Neuron (in vitro differentiated cells): ENCODE results near the gene PPP1R3D.
"Not testable (repeated sequence)": the region's sequence is repeated elsewhere in the genome, so short reads cannot be mapped to it uniquely, and the experiment has no call there.

Experiments
- H2AFZ ChIP-seq: one replicate; pipeline ENCODE4 v1.6.1; 2013; ENCODE audit warnings: low read depth, mild to moderate bottlenecking, inconsistent platforms, low read length, moderate library complexity
- H3K27me3 ChIP-seq: one replicate; pipeline ENCODE4 v1.6.1; 2013; ENCODE audit warnings: low read length; ENCODE audit not compliant: insufficient read depth
- H3K36me3 ChIP-seq: one replicate; pipeline ENCODE4 v1.6.1; 2013; ENCODE audit warnings: low read length; ENCODE audit not compliant: insufficient read depth
- H3K4me1 ChIP-seq: one replicate; pipeline ENCODE4 v1.6.1; 2013; ENCODE audit warnings: low read length; ENCODE audit not compliant: insufficient read depth
- H3K4me3 ChIP-seq: 2 replicates; pipeline ENCODE4 v1.5.1; 2013; ENCODE audit warnings: mild to moderate bottlenecking, low read length, moderate library complexity
- H3K9me3 ChIP-seq: one replicate; pipeline ENCODE4 v1.6.1; 2013; ENCODE audit warnings: low read length

Gene PPP1R3D

DNA sequence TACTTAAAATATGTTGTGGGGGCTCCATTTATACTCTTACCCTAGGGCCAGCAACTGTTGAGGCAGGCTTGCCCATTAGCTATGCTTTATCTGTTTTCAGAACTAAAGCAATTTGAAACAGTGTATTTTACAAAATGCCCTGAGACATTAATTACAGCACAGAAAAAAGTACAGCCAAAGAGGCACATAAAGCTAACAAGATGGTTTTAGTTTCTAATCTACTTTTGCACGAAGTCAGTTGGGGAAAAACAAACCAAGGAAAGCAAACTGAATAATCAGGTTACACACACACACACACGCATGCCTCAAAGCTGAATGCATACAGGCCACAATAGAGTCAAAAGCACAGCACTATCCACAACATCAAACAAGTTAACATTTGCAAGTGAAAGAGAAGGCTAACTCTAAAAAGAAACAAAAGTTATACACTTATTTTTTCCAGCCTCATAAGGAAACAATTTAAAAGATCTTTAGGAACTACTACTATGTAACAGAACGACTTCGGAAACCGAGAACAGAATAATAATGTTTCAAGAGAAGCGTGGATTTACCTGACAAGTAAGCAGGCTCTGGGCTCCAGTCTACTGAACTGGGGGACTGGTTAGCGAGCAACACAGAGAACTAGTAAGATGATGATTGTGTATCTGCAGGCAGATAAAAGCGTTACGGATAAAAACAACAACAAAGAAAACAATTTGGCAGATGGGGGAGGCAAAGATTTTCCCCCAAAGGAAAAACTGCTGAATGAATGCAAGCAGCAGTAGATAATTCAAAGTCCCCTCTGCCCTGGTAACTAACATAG lies 8.4 kb downstream of the PPP1R3D start:
- H3K4me3 ChIP-seq, result no peak overlapping the region
- no peaks in the 10 kb centered on the region for H3K9me3 ChIP-seq
- peaks cover 12% of the 10 kb centered on the region for H3K4me1 ChIP-seq
- H3K36me3 ChIP-seq, result no peaks in the 10 kb centered on the region
- no peaks in the 10 kb centered on the region for H3K27me3 ChIP-seq
- no peak overlapping the region for H2AFZ ChIP-seq

GRCh38 chr20:59925899-59926298 lies 14.2 kb downstream of the PPP1R3D start:
- Histone ChIP-seq H3K4me3 (no peak overlapping the region), H3K9me3 (no peaks in the 10 kb centered on the region), H3K36me3 (no peaks in the 10 kb centered on the region), H3K4me1 (no peaks in the 10 kb centered on the region), H3K27me3 (peaks cover 4% of the 10 kb centered on the region), H2AFZ (no peak overlapping the region)

DNA sequence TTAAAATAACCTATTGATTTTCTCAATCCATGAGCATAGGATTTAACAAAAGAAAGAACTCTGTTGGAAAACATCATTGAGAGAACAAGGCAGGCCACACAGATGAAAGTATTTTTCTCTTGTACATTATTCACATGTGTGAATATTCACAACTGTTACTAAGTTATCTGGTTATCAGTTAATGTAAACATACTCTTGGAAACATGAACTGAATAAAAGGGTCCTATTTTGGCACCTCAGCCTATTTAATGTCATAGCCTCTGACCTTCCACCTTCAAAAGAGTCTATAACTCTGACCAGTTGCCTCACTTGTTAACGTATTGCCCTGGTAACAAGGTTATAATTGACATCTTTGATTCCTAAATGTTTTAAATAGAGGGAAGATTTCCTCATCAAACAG lies 14.7 kb downstream of the PPP1R3D start:
- H3K27me3 ChIP-seq, result peaks cover 4% of the 10 kb centered on the region

GRCh38 chr20:59923514-59923913 lies 16.6 kb downstream of the PPP1R3D start:
- H3K9me3 ChIP-seq, result no peaks in the 10 kb centered on the region
- H3K36me3 ChIP-seq, result no peaks in the 10 kb centered on the region
- no peak overlapping the region for H3K4me3 ChIP-seq
- H3K4me1 ChIP-seq, result no peaks in the 10 kb centered on the region
- peaks cover 4% of the 10 kb centered on the region for H3K27me3 ChIP-seq
- H2AFZ ChIP-seq, result no peak overlapping the region

More for the DNA sequence above, 14.7 kb downstream of the PPP1R3D start:
- no peak overlapping the region for H3K4me3 ChIP-seq
- H2AFZ ChIP-seq, result no peak overlapping the region
- no peaks in the 10 kb centered on the region for H3K4me1 ChIP-seq
- H3K36me3 ChIP-seq, result no peaks in the 10 kb centered on the region
- no peaks in the 10 kb centered on the region for H3K9me3 ChIP-seq

GRCh38 chr20:59920944-59921343 lies 19.2 kb downstream of the PPP1R3D start:
- Histone ChIP-seq H3K4me3 (no peak overlapping the region), H3K36me3 (no peaks in the 10 kb centered on the region), H2AFZ (no peak overlapping the region), H3K9me3 (no peaks in the 10 kb centered on the region), H3K27me3 (peaks cover 4% of the 10 kb centered on the region), H3K4me1 (no peaks in the 10 kb centered on the region)

DNA sequence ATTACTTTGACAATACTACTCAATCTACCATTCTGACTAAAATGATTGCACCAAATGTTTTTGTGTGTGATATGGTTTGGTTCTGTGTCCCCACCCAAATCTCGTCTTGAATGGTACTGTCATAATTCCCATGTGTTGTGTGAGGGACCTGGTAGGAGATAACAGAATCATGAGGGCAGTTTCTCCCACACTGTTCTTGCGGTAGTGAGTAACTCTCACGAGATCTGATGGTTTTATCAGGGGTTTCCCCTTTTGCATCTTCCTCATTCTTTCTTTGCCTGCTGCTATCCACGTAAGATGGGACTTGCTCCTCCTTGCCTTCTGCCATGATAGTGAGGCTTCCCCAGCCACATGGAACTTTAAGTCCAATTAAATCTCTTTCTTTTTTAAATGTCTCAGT lies 27.5 kb downstream of the PPP1R3D start:
- Histone ChIP-seq H3K4me3 (no peak overlapping the region), H3K9me3 (no peaks in the 10 kb centered on the region), H3K36me3 (no peaks in the 10 kb centered on the region), H3K4me1 (no peaks in the 10 kb centered on the region), H3K27me3 (peaks cover 11% of the 10 kb centered on the region), H2AFZ (no peak overlapping the region)

GRCh38 chr20:59911041-59911440 lies 29.1 kb downstream of the PPP1R3D start:
- Histone ChIP-seq H3K36me3 (no peaks in the 10 kb centered on the region), H2AFZ (no peak overlapping the region), H3K4me1 (no peaks in the 10 kb centered on the region), H3K4me3 (no peak overlapping the region), H3K9me3 (no peaks in the 10 kb centered on the region), H3K27me3 (peaks cover 11% of the 10 kb centered on the region)

DNA sequence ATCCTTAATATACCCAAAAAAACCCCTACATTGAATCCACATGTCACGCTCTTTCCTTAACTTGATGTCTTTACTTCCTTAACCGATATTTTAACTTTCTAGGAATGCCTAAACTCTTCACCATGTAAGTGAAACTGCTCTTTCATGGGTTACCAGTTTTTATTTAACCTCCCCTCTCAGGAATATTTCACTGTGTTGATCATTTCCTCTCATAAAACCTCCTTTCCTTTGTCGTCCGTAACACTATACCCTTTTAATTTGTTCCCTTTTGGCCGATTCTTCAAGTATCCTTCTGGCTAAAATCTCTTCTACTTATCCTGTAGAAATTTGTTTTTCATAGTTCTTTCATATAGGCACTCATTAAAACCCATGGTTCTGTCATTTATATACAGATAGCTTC lies 31.2 kb downstream of the PPP1R3D start:
- Histone ChIP-seq H3K27me3 (peaks cover 11% of the 10 kb centered on the region), H3K4me1 (no peaks in the 10 kb centered on the region), H3K9me3 (no peaks in the 10 kb centered on the region), H2AFZ (no peak overlapping the region), H3K4me3 (no peak overlapping the region), H3K36me3 (no peaks in the 10 kb centered on the region)

DNA sequence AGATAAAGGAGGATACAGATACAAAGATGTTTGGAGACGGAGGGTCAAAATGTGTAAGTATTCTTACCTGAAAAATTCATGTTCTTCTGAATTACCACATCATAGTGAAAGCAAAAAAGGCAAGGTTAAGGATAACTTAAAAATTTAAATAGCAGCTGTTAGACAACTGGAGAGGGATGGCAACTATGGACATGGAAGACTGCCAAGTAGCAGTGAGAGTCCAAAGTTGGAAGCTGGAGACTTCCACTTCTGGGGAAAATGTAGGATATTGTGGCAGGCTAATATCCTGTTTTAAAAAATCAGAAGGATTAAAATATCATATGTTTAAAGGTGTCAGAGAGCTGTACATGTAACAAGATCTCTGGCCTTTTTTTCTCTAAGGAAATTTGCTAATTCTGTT lies 36.5 kb downstream of the PPP1R3D start:
- Histone ChIP-seq H3K36me3 (no peaks in the 10 kb centered on the region), H3K4me1 (no peaks in the 10 kb centered on the region), H3K9me3 (no peaks in the 10 kb centered on the region), H3K4me3 (no peak overlapping the region), H3K27me3 (peaks cover 10% of the 10 kb centered on the region), H2AFZ (no peak overlapping the region)

DNA sequence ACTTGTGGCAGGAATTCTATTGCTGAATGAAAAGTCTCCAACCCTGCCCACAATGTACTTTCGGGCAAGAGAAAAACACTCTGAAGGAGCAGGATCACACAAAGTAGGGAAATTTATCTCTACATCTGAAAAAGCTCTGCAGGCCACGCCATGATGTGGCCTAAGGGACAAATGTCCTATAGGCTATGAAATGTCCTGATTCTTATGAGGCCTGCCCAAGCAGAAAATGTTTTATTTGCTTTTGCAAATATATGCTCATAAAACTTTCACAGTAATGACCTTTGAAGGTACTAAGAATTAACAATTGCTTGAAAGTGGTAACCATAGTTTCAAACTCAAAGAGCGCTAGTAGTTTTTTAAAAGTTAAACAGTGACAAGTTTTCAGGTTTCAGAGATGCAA lies 37.6 kb downstream of the PPP1R3D start:
- Histone ChIP-seq H3K27me3 (peaks cover 9% of the 10 kb centered on the region), H3K4me3 (no peak overlapping the region), H2AFZ (no peak overlapping the region), H3K9me3 (no peaks in the 10 kb centered on the region), H3K4me1 (no peaks in the 10 kb centered on the region), H3K36me3 (no peaks in the 10 kb centered on the region)

GRCh38 chr20:59895908-59896307 lies 44.2 kb downstream of the PPP1R3D start:
- H2AFZ ChIP-seq, result no peak overlapping the region
- no peak overlapping the region for H3K4me3 ChIP-seq
- no peaks in the 10 kb centered on the region for H3K36me3 ChIP-seq
- no peaks in the 10 kb centered on the region for H3K4me1 ChIP-seq
- no peaks in the 10 kb centered on the region for H3K9me3 ChIP-seq
- H3K27me3 ChIP-seq, result peaks cover 9% of the 10 kb centered on the region

DNA sequence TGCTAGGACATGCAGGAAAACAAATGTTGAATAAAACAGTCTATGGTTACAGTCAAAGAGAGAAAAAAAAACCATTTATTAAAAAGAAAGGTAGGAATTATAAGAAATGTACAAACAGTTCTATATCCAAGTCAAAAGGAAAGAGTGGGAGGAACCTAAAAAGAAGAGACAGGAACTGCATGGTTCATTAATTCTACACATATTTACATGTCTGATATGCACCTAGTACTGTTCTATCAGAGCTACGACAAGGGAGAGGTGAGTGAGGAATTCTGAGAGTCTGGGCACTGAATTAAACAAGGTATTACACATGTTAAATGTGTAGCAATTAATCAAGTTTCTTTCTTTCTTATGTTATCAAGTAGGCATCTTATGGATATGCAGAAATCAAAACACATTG lies 48.5 kb downstream of the PPP1R3D start:
- H3K4me1 ChIP-seq, result no peaks in the 10 kb centered on the region
- H3K27me3 ChIP-seq, result peaks cover 7% of the 10 kb centered on the region
- H3K36me3 ChIP-seq, result no peaks in the 10 kb centered on the region
- no peak overlapping the region for H2AFZ ChIP-seq
- H3K9me3 ChIP-seq, result no peaks in the 10 kb centered on the region
- H3K4me3 ChIP-seq, result no peak overlapping the region

DNA sequence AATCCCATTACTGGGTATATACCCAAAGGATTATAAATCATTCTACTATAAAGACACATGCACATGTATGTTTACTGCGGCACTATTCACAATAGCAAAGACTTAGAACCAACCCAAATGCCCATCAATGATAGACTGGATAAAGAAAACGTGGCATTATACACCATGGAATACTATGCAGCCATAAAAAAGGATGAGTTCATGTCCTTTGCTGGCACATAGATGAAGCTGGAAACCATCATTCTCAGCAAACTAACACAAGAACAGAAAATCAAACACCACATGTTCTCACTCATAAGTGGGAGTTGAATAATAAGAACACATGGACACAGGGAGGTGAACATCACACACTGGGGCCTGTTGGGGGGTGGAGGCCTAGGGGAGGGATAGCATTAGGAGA lies 50.1 kb downstream of the PPP1R3D start:
- H3K36me3 ChIP-seq, H3K4me1 ChIP-seq, H3K9me3 ChIP-seq, H3K27me3 ChIP-seq, H2AFZ ChIP-seq, H3K4me3 ChIP-seq: not testable (repeated sequence)

GRCh38 chr20:59888050-59888449 lies 52.1 kb downstream of the PPP1R3D start:
- H3K4me1 ChIP-seq, result no peaks in the 10 kb centered on the region
- H3K36me3 ChIP-seq, result no peaks in the 10 kb centered on the region
- H2AFZ ChIP-seq, result no peak overlapping the region
- H3K27me3 ChIP-seq, result peaks cover 5% of the 10 kb centered on the region
- no peaks in the 10 kb centered on the region for H3K9me3 ChIP-seq
- H3K4me3 ChIP-seq, result no peak overlapping the region
